ENCODE results near the gene RIPOR1.

The RIPOR1 gene

GRCh38 chr16:67545665-67546024, 17.0 kb downstream of the RIPOR1 start:
- H3K27me3 ChIP-seq (ENCODE audit: low read length), result no peaks in the 10 kb centered on the region
- TF ChIP-seq, protein P1, sequence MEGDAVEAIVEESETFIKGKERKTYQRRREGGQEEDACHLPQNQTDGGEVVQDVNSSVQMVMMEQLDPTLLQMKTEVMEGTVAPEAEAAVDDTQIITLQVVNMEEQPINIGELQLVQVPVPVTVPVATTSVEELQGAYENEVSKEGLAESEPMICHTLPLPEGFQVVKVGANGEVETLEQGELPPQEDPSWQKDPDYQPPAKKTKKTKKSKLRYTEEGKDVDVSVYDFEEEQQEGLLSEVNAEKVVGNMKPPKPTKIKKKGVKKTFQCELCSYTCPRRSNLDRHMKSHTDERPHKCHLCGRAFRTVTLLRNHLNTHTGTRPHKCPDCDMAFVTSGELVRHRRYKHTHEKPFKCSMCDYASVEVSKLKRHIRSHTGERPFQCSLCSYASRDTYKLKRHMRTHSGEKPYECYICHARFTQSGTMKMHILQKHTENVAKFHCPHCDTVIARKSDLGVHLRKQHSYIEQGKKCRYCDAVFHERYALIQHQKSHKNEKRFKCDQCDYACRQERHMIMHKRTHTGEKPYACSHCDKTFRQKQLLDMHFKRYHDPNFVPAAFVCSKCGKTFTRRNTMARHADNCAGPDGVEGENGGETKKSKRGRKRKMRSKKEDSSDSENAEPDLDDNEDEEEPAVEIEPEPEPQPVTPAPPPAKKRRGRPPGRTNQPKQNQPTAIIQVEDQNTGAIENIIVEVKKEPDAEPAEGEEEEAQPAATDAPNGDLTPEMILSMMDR (IDR thresholded peaks at IDR 0.05; ENCODE audit: insufficient read depth, low read length, poor library complexity, severe bottlenecking), result no peak
- TF ChIP-seq EZH2phosphoT487 (conservative IDR thresholded peaks at IDR 0.05; ENCODE audit: low read length), result no peak
- H4K20me1 ChIP-seq (ENCODE audit: low read depth, low read length), result no peaks in the 10 kb centered on the region
- no peak overlapping the region for H3K9ac ChIP-seq (ENCODE audit: low read length)
- H3K9me2 ChIP-seq (replicated peaks; ENCODE audit: insufficient read depth, low read length), result no peaks in the 10 kb centered on the region
- H3K27ac ChIP-seq (ENCODE audit: low read depth, low read length), result no peak overlapping the region
- peaks cover 32% of the 10 kb centered on the region for H3F3A ChIP-seq (ENCODE audit: insufficient read depth)
- H3K9me3 ChIP-seq (ENCODE audit: insufficient read depth, low read length), result no peaks in the 10 kb centered on the region
- H3K79me2 ChIP-seq (ENCODE audit: insufficient read depth, low read length), result no peaks in the 10 kb centered on the region; the same call in 1 of the 2 replicates
- no peaks in the 10 kb centered on the region for H3K36me3 ChIP-seq (ENCODE audit: low read length)
- no peak overlapping the region for H2AFZ ChIP-seq (ENCODE audit: low read depth, low read length, severe bottlenecking)
- H3K4me2 ChIP-seq (ENCODE audit: low read depth, low read length, poor library complexity, severe bottlenecking), result no peak overlapping the region
- no peak overlapping the region for H3K4me3 ChIP-seq (ENCODE audit: insufficient read depth, low read length, poor library complexity, severe bottlenecking)

- Histone ChIP-seq H3K27ac (ENCODE audit: low read depth, low read length) (no peak overlapping the region), H3F3A (ENCODE audit: insufficient read depth) (peaks cover 32% of the 10 kb centered on the region), H3K79me2 (ENCODE audit: insufficient read depth, low read length) (peaks cover 2% of the 10 kb centered on the region; the same call in 1 of the 2 replicates), H4K20me1 (ENCODE audit: low read depth, low read length) (no peaks in the 10 kb centered on the region), H3K27me3 (ENCODE audit: low read length) (no peaks in the 10 kb centered on the region), H3K9me2 (replicated peaks; ENCODE audit: insufficient read depth, low read length) (no peaks in the 10 kb centered on the region), H3K9ac (ENCODE audit: low read length) (no peak overlapping the region), H3K4me2 (ENCODE audit: low read depth, low read length, poor library complexity, severe bottlenecking) (no peak overlapping the region), H3K4me3 (ENCODE audit: insufficient read depth, low read length, poor library complexity, severe bottlenecking) (no peak overlapping the region), H3K9me3 (ENCODE audit: insufficient read depth, low read length) (no peaks in the 10 kb centered on the region), H2AFZ (ENCODE audit: low read depth, low read length, severe bottlenecking) (no peak overlapping the region), H3K36me3 (ENCODE audit: low read length) (no peaks in the 10 kb centered on the region)
- TF ChIP-seq EZH2phosphoT487 (conservative IDR thresholded peaks at IDR 0.05; ENCODE audit: low read length), result no peak
- TF ChIP-seq, protein P1 (IDR thresholded peaks at IDR 0.05; ENCODE audit: insufficient read depth, low read length, poor library complexity, severe bottlenecking), result no peak
These were observed 17.5 kb downstream of the RIPOR1 start for GRCh38 chr16:67546091-67546501.

DNA sequence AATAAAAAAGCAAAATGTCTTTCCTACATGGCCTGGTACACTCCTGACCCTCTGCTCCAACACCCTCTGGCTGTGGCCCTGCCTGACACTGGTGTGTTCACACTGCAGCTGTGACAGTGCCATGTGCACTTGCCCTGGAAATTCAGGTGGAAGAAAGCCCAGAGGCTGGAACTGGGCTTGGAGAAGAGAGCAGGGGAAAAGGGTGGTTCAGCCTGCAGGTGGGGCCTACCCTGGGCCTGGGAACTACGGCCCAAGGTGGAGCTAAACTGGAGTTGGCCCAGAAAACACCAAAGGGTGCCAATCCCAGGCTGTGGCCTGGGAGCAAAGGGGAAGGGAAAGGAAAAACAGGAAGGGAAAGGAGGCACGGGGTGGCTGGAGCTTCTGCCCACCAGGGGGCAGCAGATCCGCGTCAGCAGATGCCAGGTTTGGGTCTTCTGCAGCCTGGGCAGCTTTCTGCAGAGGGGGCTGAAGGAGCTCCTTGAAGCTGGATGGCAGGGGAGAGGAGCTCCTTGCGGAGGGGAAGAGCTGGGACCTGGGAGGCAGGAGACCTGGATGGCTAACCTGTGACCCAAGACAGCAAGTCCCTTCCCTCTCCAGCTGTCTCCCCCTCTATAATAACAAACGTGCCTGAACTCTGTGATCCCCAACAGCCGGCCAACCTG, 18.3 kb downstream of the RIPOR1 start:
- no peak overlapping the region for H2AFZ ChIP-seq (ENCODE audit: low read depth, low read length, severe bottlenecking)
- no peaks in the 10 kb centered on the region for H3K9me2 ChIP-seq (replicated peaks; ENCODE audit: insufficient read depth, low read length)
- peak overlapping the region; percentile 60 for H3K9ac ChIP-seq (ENCODE audit: low read length)
- TF ChIP-seq, protein P1 (IDR thresholded peaks at IDR 0.05; ENCODE audit: insufficient read depth, low read length, poor library complexity, severe bottlenecking), result peak; percentile 95
- TF ChIP-seq EZH2phosphoT487 (conservative IDR thresholded peaks at IDR 0.05; ENCODE audit: low read length), result no peak
- H3K36me3 ChIP-seq (ENCODE audit: low read length), result no peaks in the 10 kb centered on the region
- peak overlapping the region; percentile 95 for H3K27ac ChIP-seq (ENCODE audit: low read depth, low read length)
- no peaks in the 10 kb centered on the region for H3K27me3 ChIP-seq (ENCODE audit: low read length)
- no peaks in the 10 kb centered on the region for H3K9me3 ChIP-seq (ENCODE audit: insufficient read depth, low read length)
- peak overlapping the region; percentile 76 for H3K4me2 ChIP-seq (ENCODE audit: low read depth, low read length, poor library complexity, severe bottlenecking)
- peaks cover 32% of the 10 kb centered on the region for H3F3A ChIP-seq (ENCODE audit: insufficient read depth)
- no peaks in the 10 kb centered on the region for H4K20me1 ChIP-seq (ENCODE audit: low read depth, low read length)
- H3K4me3 ChIP-seq (ENCODE audit: insufficient read depth, low read length, poor library complexity, severe bottlenecking), result peak overlapping the region; percentile 35
- H3K79me2 ChIP-seq (ENCODE audit: insufficient read depth, low read length), result peaks cover 9% of the 10 kb centered on the region

Measured in SU-DHL-6 (cell line).